Neural cell (in vitro differentiated cells): Measurements from ENCODE around the gene RTTN. TPM values are rescaled to one million over a fixed set of nuclear protein-coding genes. Genes with fewer than 3 reads are reported as not detected.

Experiments
- H2AFZ ChIP-seq: fragments of 200-600, 300-800 bp; sonication (generic), shearing (Covaris generic); 2 replicates; pipeline ENCODE4 v1.6.0; 2014; ENCODE audit warnings: low read depth, mild to moderate bottlenecking, antibody characterized with exemption, low read length, moderate library complexity
- H3F3A ChIP-seq: fragments of 200-600 bp; shearing (Covaris generic); 2 replicates; pipeline ENCODE4 v1.6.1; 2016; ENCODE audit warnings: mild to moderate bottlenecking, moderate library complexity, mixed read lengths, antibody characterized with exemption, low read length; ENCODE audit not compliant: insufficient read depth, poor library complexity, severe bottlenecking
- H3K27ac ChIP-seq: fragments of 200-600, 300-800 bp; sonication (generic), shearing (Covaris generic); 2 replicates; pipeline ENCODE4 v1.5.1; 2014; ENCODE audit warnings: mild to moderate bottlenecking, low read length, moderate library complexity
- H3K27me3 ChIP-seq: fragments of 300-800, 200-600 bp; sonication (generic), shearing (Covaris generic); 2 replicates; pipeline ENCODE4 v1.6.0; 2014; ENCODE audit warnings: mild to moderate bottlenecking, low read depth, low read length, moderate library complexity; ENCODE audit not compliant: insufficient read depth
- H3K36me3 ChIP-seq: fragments of 300-800, 200-600 bp; sonication (generic), shearing (Covaris generic); 2 replicates; pipeline ENCODE4 v1.5.1; 2014; ENCODE audit warnings: mild to moderate bottlenecking, antibody characterized with exemption, low read length, moderate library complexity; ENCODE audit not compliant: insufficient read depth
- H3K4me2 ChIP-seq: fragments of 300-800, 200-600 bp; sonication (generic), shearing (Covaris generic); 2 replicates; pipeline ENCODE4 v1.6.0; 2014; ENCODE audit warnings: mild to moderate bottlenecking, low read length
- H3K4me3 ChIP-seq: fragments of 300-800, 200-600 bp; sonication (generic), shearing (Covaris generic); 2 replicates; pipeline ENCODE4 v1.5.1; 2014; ENCODE audit warnings: mild to moderate bottlenecking, low read length, moderate library complexity
- H3K79me2 ChIP-seq: fragments of 200-600 bp; shearing (Covaris generic); replicated peaks from 2 replicates; pipeline ENCODE4 v1.6.0; 2014; ENCODE audit warnings: mild to moderate bottlenecking, low read length, moderate library complexity; ENCODE audit not compliant: insufficient read depth
- H3K9ac ChIP-seq: fragments of 300-800, 200-600 bp; sonication (generic), shearing (Covaris generic); 2 replicates; pipeline ENCODE4 v1.6.1; 2016; ENCODE audit warnings: mild to moderate bottlenecking, low read length, mixed read lengths
- H3K9me2 ChIP-seq: fragments of 200-600 bp; shearing (Covaris generic); 2 replicates; pipeline ENCODE4 v1.6.1; 2016; ENCODE audit warnings: mild to moderate bottlenecking, low read length, mixed read lengths; ENCODE audit not compliant: insufficient read depth
- H3K9me3 ChIP-seq: fragments of 200-600, 300-800 bp; sonication (generic), shearing (Covaris generic); 2 replicates; pipeline ENCODE4 v1.6.1; 2016; ENCODE audit warnings: mild to moderate bottlenecking, mixed run types, low read length, moderate library complexity, mixed read lengths
- H4K20me1 ChIP-seq: fragments of 200-600 bp; shearing (Covaris generic); 2 replicates; pipeline ENCODE4 v1.6.1; 2016; ENCODE audit warnings: mild to moderate bottlenecking, mixed run types; ENCODE audit not compliant: insufficient read depth
- EP300 ChIP-seq: fragments of 450-650 bp; conservative IDR thresholded peaks from 2 replicates; pipeline ENCODE4 v1.6.1; 2014; ENCODE audit warnings: antibody characterized with exemption, mild to moderate bottlenecking, moderate library complexity; ENCODE audit not compliant: poor library complexity, severe bottlenecking
- EZH2 ChIP-seq: fragments of 200-600, 300-800 bp; shearing (Covaris generic), sonication (generic); IDR thresholded peaks from 2 replicates; pipeline ENCODE4 v1.6.1; 2014; ENCODE audit warnings: antibody characterized with exemption, low read length, borderline replicate concordance, mild to moderate bottlenecking; ENCODE audit not compliant: insufficient read depth, poor library complexity, severe bottlenecking
- MXI1 ChIP-seq: fragments of 450-650 bp; conservative IDR thresholded peaks from 2 replicates; pipeline ENCODE4 v1.6.1; 2014; ENCODE audit warnings: antibody characterized with exemption, mild to moderate bottlenecking; ENCODE audit not compliant: poor library complexity, severe bottlenecking
- POLR2AphosphoS5 ChIP-seq: IDR thresholded peaks from 2 replicates; pipeline ENCODE4 v1.6.1; 2012
- RAD21 ChIP-seq: fragments of 450-650 bp; conservative IDR thresholded peaks from 2 replicates; pipeline ENCODE4 v1.6.1; 2014; ENCODE audit warnings: antibody characterized with exemption, mild to moderate bottlenecking, moderate library complexity
- SMC3 ChIP-seq: fragments of 450-650 bp; conservative IDR thresholded peaks from 2 replicates; pipeline ENCODE4 v1.6.1; 2014; ENCODE audit warnings: antibody characterized with exemption, mild to moderate bottlenecking, moderate library complexity; ENCODE audit not compliant: poor library complexity
- TAF1 ChIP-seq: IDR thresholded peaks from 2 replicates; pipeline ENCODE4 v1.6.1; 2012; ENCODE audit warnings: low read depth
- polyA plus RNA-seq: library from polyadenylated mRNA; depleted of rRNA; stranded (reverse); fragments of >200 nt; gene quantifications from 2 replicates; pipeline ENCODE4 v1.2.3, GENCODE V29; 2014
- TF ChIP-seq, protein P1 (sequence below): fragments of 450-650 bp; IDR thresholded peaks from 2 replicates; pipeline ENCODE4 v1.5.1; 2014; ENCODE audit warnings: antibody characterized with exemption, mild to moderate bottlenecking, moderate library complexity; ENCODE audit not compliant: poor library complexity, severe bottlenecking
- TF ChIP-seq, protein P2 (sequence below): IDR thresholded peaks from 2 replicates; pipeline ENCODE4 v1.6.1; 2012; ENCODE audit warnings: borderline replicate concordance

The RTTN gene
- polyA plus RNA-seq, 1 donor from 2014 or later: 24.2 TPM

DNA sequence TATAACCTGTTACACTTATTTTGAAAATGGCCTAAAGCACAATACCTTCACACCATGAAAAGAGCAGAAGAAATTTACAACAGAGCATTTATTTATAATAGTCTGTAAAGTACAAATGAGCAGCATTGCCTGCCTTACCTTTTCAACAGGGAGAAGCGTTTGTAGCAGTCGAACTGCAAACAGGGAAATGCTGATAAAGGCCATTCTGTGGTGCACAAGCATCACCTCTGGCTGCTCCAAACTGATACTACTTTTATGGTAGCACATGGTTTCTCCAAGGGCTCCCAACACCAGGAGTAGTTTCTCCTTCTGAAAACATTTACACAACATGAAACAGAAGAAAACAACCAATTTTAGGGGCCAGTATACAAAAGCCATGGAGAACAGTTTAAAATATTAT, 28.9 kb downstream of the RTTN start:
- H3K9me2 ChIP-seq: no peaks in the 10 kb centered on the region
- H3K27ac ChIP-seq: no peak overlapping the region
- no peaks in the 10 kb centered on the region for H4K20me1 ChIP-seq
- no peak overlapping the region for H3K9ac ChIP-seq
- no peak overlapping the region for H3K4me3 ChIP-seq
- H3K36me3 ChIP-seq: no peaks in the 10 kb centered on the region
- H3K9me3 ChIP-seq: no peaks in the 10 kb centered on the region
- H3K27me3 ChIP-seq: no peaks in the 10 kb centered on the region
- H3K4me2 ChIP-seq: no peak overlapping the region
- TF ChIP-seq EZH2: no peak
- TF ChIP-seq SMC3: no peak
- no peak for TF ChIP-seq MXI1
- TF ChIP-seq RAD21: no peak
- no peak for TF ChIP-seq POLR2AphosphoS5
- no peak for TF ChIP-seq EP300
- TF ChIP-seq, protein P1, sequence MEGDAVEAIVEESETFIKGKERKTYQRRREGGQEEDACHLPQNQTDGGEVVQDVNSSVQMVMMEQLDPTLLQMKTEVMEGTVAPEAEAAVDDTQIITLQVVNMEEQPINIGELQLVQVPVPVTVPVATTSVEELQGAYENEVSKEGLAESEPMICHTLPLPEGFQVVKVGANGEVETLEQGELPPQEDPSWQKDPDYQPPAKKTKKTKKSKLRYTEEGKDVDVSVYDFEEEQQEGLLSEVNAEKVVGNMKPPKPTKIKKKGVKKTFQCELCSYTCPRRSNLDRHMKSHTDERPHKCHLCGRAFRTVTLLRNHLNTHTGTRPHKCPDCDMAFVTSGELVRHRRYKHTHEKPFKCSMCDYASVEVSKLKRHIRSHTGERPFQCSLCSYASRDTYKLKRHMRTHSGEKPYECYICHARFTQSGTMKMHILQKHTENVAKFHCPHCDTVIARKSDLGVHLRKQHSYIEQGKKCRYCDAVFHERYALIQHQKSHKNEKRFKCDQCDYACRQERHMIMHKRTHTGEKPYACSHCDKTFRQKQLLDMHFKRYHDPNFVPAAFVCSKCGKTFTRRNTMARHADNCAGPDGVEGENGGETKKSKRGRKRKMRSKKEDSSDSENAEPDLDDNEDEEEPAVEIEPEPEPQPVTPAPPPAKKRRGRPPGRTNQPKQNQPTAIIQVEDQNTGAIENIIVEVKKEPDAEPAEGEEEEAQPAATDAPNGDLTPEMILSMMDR: no peak
- TF ChIP-seq, protein P2, sequence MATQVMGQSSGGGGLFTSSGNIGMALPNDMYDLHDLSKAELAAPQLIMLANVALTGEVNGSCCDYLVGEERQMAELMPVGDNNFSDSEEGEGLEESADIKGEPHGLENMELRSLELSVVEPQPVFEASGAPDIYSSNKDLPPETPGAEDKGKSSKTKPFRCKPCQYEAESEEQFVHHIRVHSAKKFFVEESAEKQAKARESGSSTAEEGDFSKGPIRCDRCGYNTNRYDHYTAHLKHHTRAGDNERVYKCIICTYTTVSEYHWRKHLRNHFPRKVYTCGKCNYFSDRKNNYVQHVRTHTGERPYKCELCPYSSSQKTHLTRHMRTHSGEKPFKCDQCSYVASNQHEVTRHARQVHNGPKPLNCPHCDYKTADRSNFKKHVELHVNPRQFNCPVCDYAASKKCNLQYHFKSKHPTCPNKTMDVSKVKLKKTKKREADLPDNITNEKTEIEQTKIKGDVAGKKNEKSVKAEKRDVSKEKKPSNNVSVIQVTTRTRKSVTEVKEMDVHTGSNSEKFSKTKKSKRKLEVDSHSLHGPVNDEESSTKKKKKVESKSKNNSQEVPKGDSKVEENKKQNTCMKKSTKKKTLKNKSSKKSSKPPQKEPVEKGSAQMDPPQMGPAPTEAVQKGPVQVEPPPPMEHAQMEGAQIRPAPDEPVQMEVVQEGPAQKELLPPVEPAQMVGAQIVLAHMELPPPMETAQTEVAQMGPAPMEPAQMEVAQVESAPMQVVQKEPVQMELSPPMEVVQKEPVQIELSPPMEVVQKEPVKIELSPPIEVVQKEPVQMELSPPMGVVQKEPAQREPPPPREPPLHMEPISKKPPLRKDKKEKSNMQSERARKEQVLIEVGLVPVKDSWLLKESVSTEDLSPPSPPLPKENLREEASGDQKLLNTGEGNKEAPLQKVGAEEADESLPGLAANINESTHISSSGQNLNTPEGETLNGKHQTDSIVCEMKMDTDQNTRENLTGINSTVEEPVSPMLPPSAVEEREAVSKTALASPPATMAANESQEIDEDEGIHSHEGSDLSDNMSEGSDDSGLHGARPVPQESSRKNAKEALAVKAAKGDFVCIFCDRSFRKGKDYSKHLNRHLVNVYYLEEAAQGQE: no peak
- TF ChIP-seq TAF1: no peak
- no peaks in the 10 kb centered on the region for H3K79me2 ChIP-seq
- no peaks in the 10 kb centered on the region for H3F3A ChIP-seq
- H2AFZ ChIP-seq: no peak overlapping the region

DNA sequence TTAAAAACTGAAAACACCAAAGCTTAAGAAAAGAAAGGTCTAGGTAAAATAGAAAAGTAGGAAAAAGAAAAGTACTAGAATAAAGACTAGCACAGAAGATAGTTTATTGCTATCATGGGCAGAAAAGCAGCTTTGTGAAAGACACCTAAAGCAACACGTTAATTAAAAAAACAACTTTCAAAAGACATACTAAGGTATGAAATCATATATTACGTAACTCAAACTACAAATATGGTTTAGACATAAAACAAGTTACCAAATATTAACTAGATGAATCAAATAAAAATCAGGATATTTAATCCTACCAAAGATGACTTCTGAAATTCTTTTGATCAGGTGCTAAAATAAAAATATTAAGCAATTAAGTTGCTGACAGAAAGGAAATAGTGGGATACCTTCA, 30.3 kb downstream of the RTTN start:
- H3K4me3 ChIP-seq: no peak overlapping the region
- no peak overlapping the region for H3K4me2 ChIP-seq
- TF ChIP-seq TAF1 (no peak), EP300 (no peak), MXI1 (no peak), RAD21 (no peak), POLR2AphosphoS5 (no peak), EZH2 (no peak)
- TF ChIP-seq, protein P1: no peak
- H3K79me2 ChIP-seq: no peaks in the 10 kb centered on the region
- no peak overlapping the region for H3K27ac ChIP-seq
- no peaks in the 10 kb centered on the region for H3F3A ChIP-seq
- H4K20me1 ChIP-seq: no peaks in the 10 kb centered on the region
- no peak overlapping the region for H2AFZ ChIP-seq
- no peaks in the 10 kb centered on the region for H3K36me3 ChIP-seq
- no peak overlapping the region for H3K9ac ChIP-seq
- no peaks in the 10 kb centered on the region for H3K9me2 ChIP-seq
- no peaks in the 10 kb centered on the region for H3K27me3 ChIP-seq
- no peaks in the 10 kb centered on the region for H3K9me3 ChIP-seq
